HEK293 (cell line): ENCODE measurements around the gene CLGN.
A peak's percentile ranks its signal among the peaks of the same experiment; 100 is the strongest.

Source experiments
- BCL11A ChIP-seq: fragments of 450-650 bp; formaldehyde crosslinking; IDR thresholded peaks from 2 replicates; pipeline ENCODE4 v1.5.1; 2016; ENCODE audit warnings: low read depth, missing biosample characterization, missing genetic modification characterization
- CTCF ChIP-seq: fragments of 450-650 bp; formaldehyde crosslinking; IDR thresholded peaks from 2 replicates; pipeline ENCODE4 v1.5.1; 2016; ENCODE audit warnings: missing biosample characterization, missing genetic modification characterization
- GLI4 ChIP-seq: fragments of 450-650 bp; formaldehyde crosslinking; IDR thresholded peaks from 2 replicates; pipeline ENCODE4 v1.5.1; 2016; ENCODE audit warnings: missing biosample characterization, missing genetic modification characterization
- PATZ1 ChIP-seq: fragments of 450-650 bp; formaldehyde crosslinking; IDR thresholded peaks from 2 replicates; pipeline ENCODE4 v1.5.1; 2016; ENCODE audit warnings: missing biosample characterization, missing genetic modification characterization
- PBX3 ChIP-seq: sonication (generic); formaldehyde crosslinking; IDR thresholded peaks from 2 replicates; pipeline ENCODE4 v1.8.1; 2022; ENCODE audit warnings: mild to moderate bottlenecking, moderate library complexity, missing genetic modification reagents
- SP2 ChIP-seq: fragments of 450-650 bp; formaldehyde crosslinking; IDR thresholded peaks from 2 replicates; pipeline ENCODE4 v1.5.1; 2016; ENCODE audit warnings: missing biosample characterization, missing genetic modification characterization
- ZNF140 ChIP-seq: fragments of 450-650 bp; formaldehyde crosslinking; IDR thresholded peaks from 2 replicates; pipeline ENCODE4 v1.5.1; 2016; ENCODE audit warnings: missing biosample characterization, missing genetic modification characterization
- ZNF423 ChIP-seq: fragments of 450-650 bp; formaldehyde crosslinking; IDR thresholded peaks from 2 replicates; pipeline ENCODE4 v1.5.1; 2016; ENCODE audit warnings: missing biosample characterization, missing genetic modification characterization
- ZNF501 ChIP-seq: fragments of 450-650 bp; formaldehyde crosslinking; IDR thresholded peaks from 2 replicates; pipeline ENCODE4 v1.5.1; 2016; ENCODE audit warnings: missing biosample characterization, missing genetic modification characterization
- ZNF585B ChIP-seq: fragments of 450-650 bp; formaldehyde crosslinking; IDR thresholded peaks from 2 replicates; pipeline ENCODE4 v1.5.1; 2016; ENCODE audit warnings: missing biosample characterization, missing genetic modification characterization
- ZNF645 ChIP-seq: fragments of 450-650 bp; formaldehyde crosslinking; IDR thresholded peaks from 2 replicates; pipeline ENCODE4; 2016; ENCODE audit warnings: missing biosample characterization, missing genetic modification characterization
- ZSCAN23 ChIP-seq: fragments of 450-650 bp; formaldehyde crosslinking; IDR thresholded peaks from 2 replicates; pipeline ENCODE4 v1.5.1; 2016; ENCODE audit warnings: missing biosample characterization, missing genetic modification characterization

- TF ChIP-seq CTCF (tag by site-specific recombination), result no peak
- TF ChIP-seq ZNF645 (tag by site-specific recombination), result no peak
- TF ChIP-seq ZNF423 (tag by site-specific recombination), result no peak
- TF ChIP-seq BCL11A (tag by site-specific recombination), result 0 out of 2 replicates have a peak, but pooled peaks have one; percentile 36
- no peak for TF ChIP-seq ZSCAN23 (tag by site-specific recombination)
- TF ChIP-seq ZNF585B (tag by site-specific recombination), result no peak
- TF ChIP-seq GLI4, result no peak
- TF ChIP-seq ZNF501 (tag by site-specific recombination), result no peak
- TF ChIP-seq PBX3 (CRISPR knock-in tag), result no peak
- no peak for TF ChIP-seq PATZ1
- no peak for TF ChIP-seq SP2 (tag by site-specific recombination)
- no peak for TF ChIP-seq ZNF140
Observed at GRCh38 chr4:140363558-140363957, 63.9 kb downstream of the CLGN start.
